Stimulated activated CD8-positive, alpha-beta memory T cell treated with anti-CD3 and anti-CD28 coated beads, Interleukin-7, amount 100 ng/mL, for 24 hours (primary cell): ENCODE results near the gene PLEKHH1.
"Not testable (repeated sequence)": the region's sequence is repeated elsewhere in the genome, so short reads cannot be mapped to it uniquely, and the experiment has no call there.

Experiments used
- DNase-seq: peaks from one replicate; pipeline ENCODE4 v3.0.0-alpha.2; 2020; ENCODE audit warnings: low read depth

Gene PLEKHH1

GRCh38 chr14:67533754-67534085, 630 bp downstream of the PLEKHH1 start:
- DNase-seq: no peak

- no peak for DNase-seq
These were observed 3.0 kb downstream of the PLEKHH1 start for GRCh38 chr14:67536087-67536486.

GRCh38 chr14:67537736-67538135, 4.6 kb downstream of the PLEKHH1 start:
- no peak for DNase-seq

GRCh38 chr14:67538501-67538900, 5.4 kb downstream of the PLEKHH1 start:
- no peak for DNase-seq

- DNase-seq: no peak
These were observed 6.0 kb downstream of the PLEKHH1 start for GRCh38 chr14:67539116-67539515.

GRCh38 chr14:67541448-67542387, 8.6 kb downstream of the PLEKHH1 start:
- no peak for DNase-seq

GRCh38 chr14:67542620-67543019, 9.5 kb downstream of the PLEKHH1 start:
- DNase-seq: not testable (repeated sequence)

GRCh38 chr14:67544590-67544989, 11.5 kb downstream of the PLEKHH1 start:
- DNase-seq: no peak

- DNase-seq: no peak
These were observed 14.2 kb downstream of the PLEKHH1 start for GRCh38 chr14:67547224-67547780.

- DNase-seq: no peak
These were observed 16.6 kb downstream of the PLEKHH1 start for GRCh38 chr14:67549734-67550133.

GRCh38 chr14:67551123-67551522, 18.0 kb downstream of the PLEKHH1 start:
- DNase-seq: no peak

GRCh38 chr14:67551940-67552339, 18.9 kb downstream of the PLEKHH1 start:
- DNase-seq: no peak

GRCh38 chr14:67553547-67553946, 20.5 kb downstream of the PLEKHH1 start:
- no peak for DNase-seq

- DNase-seq: no peak
These were observed 21.3 kb downstream of the PLEKHH1 start for GRCh38 chr14:67554341-67554740.

GRCh38 chr14:67555518-67556090, 22.5 kb downstream of the PLEKHH1 start:
- no peak for DNase-seq

GRCh38 chr14:67556671-67557070, 23.6 kb downstream of the PLEKHH1 start:
- no peak for DNase-seq

GRCh38 chr14:67557118-67557517, 24.0 kb downstream of the PLEKHH1 start:
- DNase-seq: no peak

GRCh38 chr14:67557656-67558055, 24.6 kb downstream of the PLEKHH1 start:
- no peak for DNase-seq

GRCh38 chr14:67559639-67560038, 26.5 kb downstream of the PLEKHH1 start:
- DNase-seq: no peak

- DNase-seq: no peak
These were observed 29.1 kb downstream of the PLEKHH1 start for GRCh38 chr14:67562025-67562775.

- DNase-seq: no peak
These were observed 29.7 kb downstream of the PLEKHH1 start for GRCh38 chr14:67562776-67563150.

- no peak for DNase-seq
These were observed 31.1 kb downstream of the PLEKHH1 start for GRCh38 chr14:67564236-67564635.

GRCh38 chr14:67566908-67567307, 33.8 kb downstream of the PLEKHH1 start:
- DNase-seq: no peak
